Vagina (tissue), 2 donors: Measurements from ENCODE around the gene VEZF1. TPM values are rescaled to one million over a fixed set of nuclear protein-coding genes. Genes with fewer than 3 reads are reported as not detected.
"Not testable (repeated sequence)": the region's sequence is repeated elsewhere in the genome, so short reads cannot be mapped to it uniquely, and the experiment has no call there.

Source experiments
- DNase-seq, 2 donors: peaks; one replicate each; pipeline ENCODE4 v3.0.0-alpha.2; 2017; ENCODE audit errors: extremely low spot score in 2 of 2
- H3K27ac ChIP-seq: fragments of 200-600 bp; sonication (generic); one replicate; pipeline ENCODE4 v1.5.1; 2019
- H3K27me3 ChIP-seq: fragments of 200-600 bp; sonication (generic); one replicate; pipeline ENCODE4 v1.5.1; 2019
- H3K36me3 ChIP-seq, 2 donors: fragments of 200-600 bp; sonication (generic); one replicate each; pipeline ENCODE4 v1.5.1; 2017 to 2019
- H3K4me1 ChIP-seq: fragments of 200-600 bp; sonication (generic); one replicate; pipeline ENCODE4 v1.5.1; 2019
- H3K4me3 ChIP-seq, 2 donors: fragments of 200-600 bp; sonication (generic); 1 replicate in 1 of 2; 2 replicates in 1 of 2; pipeline ENCODE4 v1.5.1; 2016 to 2019
- H3K9me3 ChIP-seq: fragments of 200-600 bp; sonication (generic); one replicate; pipeline ENCODE4 v1.5.1; 2019
- CTCF ChIP-seq, 3 experiments: fragments of 450-650 bp in 2 of 3; fragments of 200-600 bp in 1 of 3; sonication (generic) in 1 of 3; IDR thresholded peaks; one replicate each; pipeline ENCODE4 v1.5.1; 2017 to 2019; ENCODE audit warnings: antibody characterized with exemption in 3 of 3, mild to moderate bottlenecking in 2 of 3, moderate library complexity in 2 of 3
- POLR2A ChIP-seq, 2 donors: fragments of 450-650 bp; IDR thresholded peaks; one replicate each; pipeline ENCODE4 v1.6.1; 2017; ENCODE audit warnings: antibody characterized with exemption in 2 of 2, mild to moderate bottlenecking in 2 of 2, moderate library complexity in 2 of 2
- POLR2AphosphoS5 ChIP-seq, 2 donors: sonication (generic); formaldehyde crosslinking; IDR thresholded peaks; one replicate each; pipeline ENCODE4 v1.9.0; 2017; ENCODE audit warnings: antibody characterized with exemption in 2 of 2, mild to moderate bottlenecking in 2 of 2, low read depth in 1 of 2; ENCODE audit not compliant: insufficient read depth in 1 of 2
- intact Hi-C: fragments of 100-400 bp; cut with DNase I; formaldehyde crosslinking; loops from one replicate; pipeline ENCODE4 v1.15.1; 2023
- total RNA-seq: library from RNA; depleted of rRNA; stranded (reverse); fragments of >200 nt; gene quantifications from one replicate; pipeline ENCODE4 v1.2.3, GENCODE V29; 2016

VEZF1 gene
- total RNA-seq, 1 donor from 2014 or later, result 86.2 TPM

GRCh38 chr17:57965521-57966160 is 22.4 kb downstream of the VEZF1 start:
- intact Hi-C loops, result no loop called here
- Histone ChIP-seq H3K36me3 (no peaks in the 10 kb centered on the region), H3K27ac (no peak overlapping the region), H3K4me3 (no peak overlapping the region), H3K9me3 (no peaks in the 10 kb centered on the region), H3K27me3 (no peaks in the 10 kb centered on the region), H3K4me1 (no peaks in the 10 kb centered on the region)
- TF ChIP-seq CTCF (IDR thresholded peaks at IDR 0.05), result no peak
- no peak for TF ChIP-seq POLR2A (IDR thresholded peaks at IDR 0.05)
- TF ChIP-seq POLR2AphosphoS5 (IDR thresholded peaks at IDR 0.05; ENCODE audit: insufficient read depth in 1 of 2, low read depth in 1 of 2), result no peak
- peak; percentile 64 to 77 for DNase-seq

- Histone ChIP-seq H3K36me3 (no peaks in the 10 kb centered on the region), H3K4me1 (no peaks in the 10 kb centered on the region), H3K27me3 (no peaks in the 10 kb centered on the region), H3K4me3 (no peak overlapping the region), H3K9me3 (no peaks in the 10 kb centered on the region), H3K27ac (no peak overlapping the region)
- DNase-seq, result no peak
- no peak for TF ChIP-seq POLR2A (IDR thresholded peaks at IDR 0.05)
- TF ChIP-seq CTCF (IDR thresholded peaks at IDR 0.05), result no peak
- TF ChIP-seq POLR2AphosphoS5 (IDR thresholded peaks at IDR 0.05; ENCODE audit: insufficient read depth in 1 of 2, low read depth in 1 of 2), result no peak
- intact Hi-C loops, result no loop called here
These were observed 24.9 kb downstream of the VEZF1 start for GRCh38 chr17:57963149-57963511.

GRCh38 chr17:57962279-57963148 is 25.5 kb downstream of the VEZF1 start:
- intact Hi-C loops, result no loop called here
- Histone ChIP-seq H3K27ac (no peak overlapping the region), H3K36me3 (no peaks in the 10 kb centered on the region), H3K27me3 (no peaks in the 10 kb centered on the region), H3K4me1 (no peaks in the 10 kb centered on the region), H3K9me3 (no peaks in the 10 kb centered on the region), H3K4me3 (no peak overlapping the region)
- TF ChIP-seq POLR2A (IDR thresholded peaks at IDR 0.05), result no peak
- no peak for TF ChIP-seq CTCF (IDR thresholded peaks at IDR 0.05)
- TF ChIP-seq POLR2AphosphoS5 (IDR thresholded peaks at IDR 0.05; ENCODE audit: insufficient read depth in 1 of 2, low read depth in 1 of 2), result no peak
- peak; percentile 58 to 61 for DNase-seq

- intact Hi-C loops, result no loop called here
- DNase-seq, result peak in 1 of 2 donors; percentile 49
- TF ChIP-seq POLR2A (IDR thresholded peaks at IDR 0.05), result no peak
- TF ChIP-seq CTCF (IDR thresholded peaks at IDR 0.05), result no peak
- TF ChIP-seq POLR2AphosphoS5 (IDR thresholded peaks at IDR 0.05; ENCODE audit: insufficient read depth in 1 of 2, low read depth in 1 of 2), result no peak
These were observed 28.1 kb downstream of the VEZF1 start for GRCh38 chr17:57959929-57960328.

GRCh38 chr17:57958391-57958790 is 29.7 kb downstream of the VEZF1 start:
- peaks cover 25% of the 10 kb centered on the region for H3K4me1 ChIP-seq
- H3K4me3 ChIP-seq, H3K9me3 ChIP-seq, H3K27ac ChIP-seq, intact Hi-C loops, H3K27me3 ChIP-seq, H3K36me3 ChIP-seq: not testable (repeated sequence)
- DNase-seq, result peak in 1 of 2 donors; percentile 27

More at GRCh38 chr17:57959929-57960328, 28.1 kb downstream of the VEZF1 start:
- no peaks in the 10 kb centered on the region for H3K36me3 ChIP-seq
- peaks cover 12% of the 10 kb centered on the region for H3K4me1 ChIP-seq
- no peak overlapping the region for H3K27ac ChIP-seq
- no peaks in the 10 kb centered on the region for H3K27me3 ChIP-seq
- no peak overlapping the region for H3K4me3 ChIP-seq
- H3K9me3 ChIP-seq, result no peaks in the 10 kb centered on the region
